ENCODE data around the gene PALMD.

Gene PALMD

GRCh38 chr1:99660496-99660895 is 14.6 kb downstream of the PALMD start:
- DNase-seq (ENCODE audit: low spot score), result no peak

- DNase-seq (ENCODE audit: low spot score), result no peak
Observed at GRCh38 chr1:99661780-99662179, 15.9 kb downstream of the PALMD start.

GRCh38 chr1:99662539-99663080 is 16.7 kb downstream of the PALMD start:
- no peak for DNase-seq (ENCODE audit: low spot score)

- no peak for DNase-seq (ENCODE audit: low spot score)
Observed at GRCh38 chr1:99663501-99663900, 17.6 kb downstream of the PALMD start.

GRCh38 chr1:99665212-99665611 is 19.3 kb downstream of the PALMD start:
- no peak for DNase-seq (ENCODE audit: low spot score)

GRCh38 chr1:99669376-99669775 is 23.5 kb downstream of the PALMD start:
- no peak for DNase-seq (ENCODE audit: low spot score)

GRCh38 chr1:99669821-99670220 is 23.9 kb downstream of the PALMD start:
- no peak for DNase-seq (ENCODE audit: low spot score)

GRCh38 chr1:99670583-99670982 is 24.7 kb downstream of the PALMD start:
- DNase-seq (ENCODE audit: low spot score), result no peak

GRCh38 chr1:99672038-99672437 is 26.1 kb downstream of the PALMD start:
- DNase-seq (ENCODE audit: low spot score), result no peak

- DNase-seq (ENCODE audit: low spot score), result no peak
Observed at GRCh38 chr1:99672530-99673213, 26.8 kb downstream of the PALMD start.

GRCh38 chr1:99673315-99673714 is 27.4 kb downstream of the PALMD start:
- no peak for DNase-seq (ENCODE audit: low spot score)

GRCh38 chr1:99674115-99675064 is 28.5 kb downstream of the PALMD start:
- no peak for DNase-seq (ENCODE audit: low spot score)

- DNase-seq (ENCODE audit: low spot score), result no peak
Observed at GRCh38 chr1:99675292-99675691, 29.4 kb downstream of the PALMD start.

GRCh38 chr1:99675994-99676393 is 30.1 kb downstream of the PALMD start:
- DNase-seq (ENCODE audit: low spot score), result no peak

- no peak for DNase-seq (ENCODE audit: low spot score)
Observed at GRCh38 chr1:99676876-99677275, 31.0 kb downstream of the PALMD start.

GRCh38 chr1:99677416-99677815 is 31.5 kb downstream of the PALMD start:
- DNase-seq (ENCODE audit: low spot score), result no peak

- DNase-seq (ENCODE audit: low spot score), result no peak
Observed at GRCh38 chr1:99680270-99680669, 34.4 kb downstream of the PALMD start.

- no peak for DNase-seq (ENCODE audit: low spot score)
Observed at GRCh38 chr1:99681583-99681982, 35.7 kb downstream of the PALMD start.

- DNase-seq (ENCODE audit: low spot score), result no peak
Observed at GRCh38 chr1:99682291-99682751, 36.4 kb downstream of the PALMD start.

GRCh38 chr1:99685516-99686180 is 39.7 kb downstream of the PALMD start:
- DNase-seq (ENCODE audit: low spot score), result peak; percentile 25

GRCh38 chr1:99691175-99691574 is 45.3 kb downstream of the PALMD start:
- no peak for DNase-seq (ENCODE audit: low spot score)

- DNase-seq (ENCODE audit: low spot score), result no peak
Observed at GRCh38 chr1:99696616-99697015, 50.7 kb downstream of the PALMD start.
